Ectodermal cell (in vitro differentiated cells): ENCODE data around the gene NFIB.

Source experiments
- H3K27ac ChIP-seq: 2 replicates; pipeline ENCODE4 v1.7.0; 2013; ENCODE audit warnings: mild to moderate bottlenecking, low read depth, low read length; ENCODE audit not compliant: insufficient read depth, poor library complexity, severe bottlenecking
- H3K27me3 ChIP-seq: 2 replicates; pipeline ENCODE4 v1.7.0; 2013; ENCODE audit warnings: mild to moderate bottlenecking, low read length; ENCODE audit not compliant: insufficient read depth, control insufficient read depth, poor library complexity, severe bottlenecking
- H3K36me3 ChIP-seq: one replicate; pipeline ENCODE4 v1.7.0; 2013; ENCODE audit warnings: low read length; ENCODE audit not compliant: control insufficient read depth, insufficient read depth
- H3K4me1 ChIP-seq: one replicate; pipeline ENCODE4 v1.7.0; 2013; ENCODE audit warnings: low read length; ENCODE audit not compliant: control insufficient read depth, insufficient read depth
- H3K4me3 ChIP-seq: 2 replicates; pipeline ENCODE4 v1.7.0; 2013; ENCODE audit warnings: low read depth, low read length, control low read depth; ENCODE audit not compliant: insufficient read depth
- H3K9me3 ChIP-seq: 2 replicates; pipeline ENCODE4 v1.7.0; 2013; ENCODE audit warnings: mild to moderate bottlenecking, low read length, moderate library complexity; ENCODE audit not compliant: control insufficient read depth
- WGBS, 2 experiments: methylation state at CpG; one replicate each; pipeline ENCODE4 v1.1.7; 2013; ENCODE audit warnings: missing lambda C conversion rate in 2 of 2; 5-methylcytosine and 5-hydroxymethylcytosine counted together

NFIB gene

GRCh38 chr9:14159440-14160216 lies 154.3 kb downstream of the NFIB start:
- Histone ChIP-seq H3K4me3 (no peak overlapping the region), H3K36me3 (no peaks in the 10 kb centered on the region), H3K9me3 (no peaks in the 10 kb centered on the region), H3K27ac (no peak overlapping the region), H3K4me1 (no peaks in the 10 kb centered on the region), H3K27me3 (no peaks in the 10 kb centered on the region)
- WGBS, 2 experiments = 88 to 89% methylated on average over 4 of the region's 4 CpGs

GRCh38 chr9:14158916-14159315 lies 155.0 kb downstream of the NFIB start:
- no peaks in the 10 kb centered on the region for H3K27me3 ChIP-seq
- H3K4me1 ChIP-seq = no peaks in the 10 kb centered on the region
- no peaks in the 10 kb centered on the region for H3K9me3 ChIP-seq
- no peaks in the 10 kb centered on the region for H3K36me3 ChIP-seq
- 89 to 90% methylated on average over 1 of the region's 1 CpG for WGBS, 2 experiments
- H3K27ac ChIP-seq = no peak overlapping the region
- H3K4me3 ChIP-seq = no peak overlapping the region

GRCh38 chr9:14158136-14158813 lies 155.7 kb downstream of the NFIB start:
- Histone ChIP-seq H3K27me3 (no peaks in the 10 kb centered on the region), H3K9me3 (no peaks in the 10 kb centered on the region), H3K4me1 (no peaks in the 10 kb centered on the region), H3K36me3 (no peaks in the 10 kb centered on the region), H3K27ac (no peak overlapping the region), H3K4me3 (no peak overlapping the region)
- 71% methylated on average over 2 of the region's 2 CpGs; no CpG with 5 or more reads in 1 of the 2 experiments for WGBS, 2 experiments

GRCh38 chr9:14157191-14157590 lies 156.8 kb downstream of the NFIB start:
- Histone ChIP-seq H3K36me3 (no peaks in the 10 kb centered on the region), H3K9me3 (no peaks in the 10 kb centered on the region), H3K4me1 (no peaks in the 10 kb centered on the region), H3K27ac (no peak overlapping the region), H3K4me3 (no peak overlapping the region), H3K27me3 (no peaks in the 10 kb centered on the region)
- WGBS, 2 experiments = 77 to 91% methylated on average over 4 of the region's 4 CpGs

GRCh38 chr9:14156046-14156445 lies 157.9 kb downstream of the NFIB start:
- Histone ChIP-seq H3K36me3 (no peaks in the 10 kb centered on the region), H3K27me3 (no peaks in the 10 kb centered on the region), H3K27ac (no peak overlapping the region), H3K4me3 (no peak overlapping the region), H3K9me3 (no peaks in the 10 kb centered on the region), H3K4me1 (no peaks in the 10 kb centered on the region)
- WGBS, 2 experiments = 85 to 91% methylated on average over 6 of the region's 6 CpGs

GRCh38 chr9:14155237-14155636 lies 158.7 kb downstream of the NFIB start:
- Histone ChIP-seq H3K9me3 (no peaks in the 10 kb centered on the region), H3K4me1 (no peaks in the 10 kb centered on the region), H3K4me3 (no peak overlapping the region), H3K36me3 (no peaks in the 10 kb centered on the region), H3K27ac (no peak overlapping the region), H3K27me3 (no peaks in the 10 kb centered on the region)
- WGBS, 2 experiments = 88 to 92% methylated on average over 1 of the region's 1 CpG

- H3K27me3 ChIP-seq = no peaks in the 10 kb centered on the region
- H3K4me3 ChIP-seq = no peak overlapping the region
- H3K27ac ChIP-seq = no peak overlapping the region
- 65 to 72% methylated on average over 3 of the region's 3 CpGs for WGBS, 2 experiments
- no peaks in the 10 kb centered on the region for H3K36me3 ChIP-seq
- H3K9me3 ChIP-seq = no peaks in the 10 kb centered on the region
- no peaks in the 10 kb centered on the region for H3K4me1 ChIP-seq
Observed at GRCh38 chr9:14153310-14153720, 160.6 kb downstream of the NFIB start.

GRCh38 chr9:14151451-14151850 lies 162.5 kb downstream of the NFIB start:
- no peaks in the 10 kb centered on the region for H3K36me3 ChIP-seq
- 93 to 96% methylated on average over 2 to 3 of the region's 3 CpGs for WGBS, 2 experiments
- H3K27ac ChIP-seq = no peak overlapping the region
- H3K4me1 ChIP-seq = no peaks in the 10 kb centered on the region
- no peaks in the 10 kb centered on the region for H3K9me3 ChIP-seq
- H3K27me3 ChIP-seq = no peaks in the 10 kb centered on the region
- H3K4me3 ChIP-seq = no peak overlapping the region

GRCh38 chr9:14148501-14149103 lies 165.3 kb downstream of the NFIB start:
- no peaks in the 10 kb centered on the region for H3K4me1 ChIP-seq
- H3K36me3 ChIP-seq = no peaks in the 10 kb centered on the region
- H3K9me3 ChIP-seq = no peaks in the 10 kb centered on the region
- no peak overlapping the region for H3K27ac ChIP-seq
- H3K27me3 ChIP-seq = no peaks in the 10 kb centered on the region
- H3K4me3 ChIP-seq = no peak overlapping the region
- WGBS, 2 experiments = 92 to 98% methylated on average over 3 of the region's 3 CpGs

GRCh38 chr9:14147738-14148137 lies 166.2 kb downstream of the NFIB start:
- Histone ChIP-seq H3K27ac (no peak overlapping the region), H3K4me3 (no peak overlapping the region), H3K27me3 (no peaks in the 10 kb centered on the region), H3K4me1 (no peaks in the 10 kb centered on the region), H3K36me3 (no peaks in the 10 kb centered on the region), H3K9me3 (no peaks in the 10 kb centered on the region)
- 100% methylated on average over 1 of the region's 1 CpG for WGBS, 2 experiments
